ENCODE measurements around the gene NELFA. TPM values are rescaled to one million over a fixed set of nuclear protein-coding genes. Genes with fewer than 3 reads are reported as not detected.

Gene NELFA
- 10 to 100 TPM in 3 of 4 donors, 1 to 10 TPM in 1; 2.4 to 38.8 (median 18.8) TPM for total RNA-seq

GRCh38 chr4:2008921-2009650, at the start of gene NELFA:
Gene NELFA (minus strand): TSS chr4:2008974. CDS start chr4:2008959, 15 bp downstream.
- Histone ChIP-seq H3K36me3 (no peaks in the 10 kb centered on the region), H3K9me3 (no peaks in the 10 kb centered on the region), H3K4me3 (peak within 1 kb of the TSS; percentile 71 to 99), H3K27ac (peak within 1 kb of the TSS; percentile 95 to 98), H3K4me1 (no peaks in the 10 kb centered on the region), H3K27me3 (no peaks in the 10 kb centered on the region)
- intact Hi-C loops (cut with DNase I; ENCODE audit: low total_unique reads): no loop called here
- DNase-seq: peak; percentile 91 to 94
- TF ChIP-seq POLR2A (IDR thresholded peaks at IDR 0.05) (peak; percentile 29 to 74), CTCF (IDR thresholded peaks at IDR 0.05) (peak; percentile 8 to 81 (median 47))

DNA sequence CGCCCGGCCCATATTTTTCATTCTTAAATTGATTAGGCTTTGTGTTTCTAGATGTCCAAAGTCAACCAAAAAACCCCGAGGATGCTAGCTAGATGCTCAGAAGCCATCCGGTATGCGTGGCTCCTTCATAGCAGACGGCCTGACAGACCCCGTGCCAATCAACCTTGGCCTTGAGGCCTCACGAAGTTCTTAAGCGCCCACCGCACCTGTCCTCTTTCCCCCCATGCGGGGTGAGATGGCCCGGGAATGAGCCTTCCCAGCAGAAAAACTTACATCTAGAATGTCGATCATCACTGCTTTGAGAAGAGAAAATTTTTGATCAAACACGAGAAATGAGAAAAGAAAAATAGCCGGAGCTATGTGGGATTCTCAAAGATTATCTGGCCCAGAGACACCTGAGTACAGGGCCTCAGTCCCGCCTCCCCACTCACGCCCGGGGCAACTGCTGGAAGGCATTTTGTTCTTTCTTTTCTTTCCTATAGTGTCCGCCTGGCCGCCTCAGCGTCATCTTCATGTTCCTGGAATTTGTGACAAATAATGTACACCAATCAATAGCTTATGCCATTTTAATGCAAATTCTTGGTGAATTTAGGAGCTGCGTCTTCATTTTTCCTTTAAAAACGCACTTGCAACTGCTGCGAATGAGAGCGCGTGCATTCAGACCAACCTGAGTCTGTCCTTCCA, 48.8 kb upstream of the NELFA start:
- intact Hi-C loops (cut with DNase I; ENCODE audit: low total_unique reads): no loop called here
- TF ChIP-seq CTCF (IDR thresholded peaks at IDR 0.05) (no peak), POLR2A (IDR thresholded peaks at IDR 0.05) (no peak)
- no peak for DNase-seq
- no peak overlapping the region for H3K4me3 ChIP-seq
- H3K27me3 ChIP-seq: peaks cover 5 to 19% of the 10 kb centered on the region in 2 donors
- H3K36me3 ChIP-seq: no peaks in the 10 kb centered on the region
- no peak overlapping the region for H3K27ac ChIP-seq
- no peaks in the 10 kb centered on the region for H3K9me3 ChIP-seq
- H3K4me1 ChIP-seq: peaks cover 0 to 7% of the 10 kb centered on the region in 2 donors

DNA sequence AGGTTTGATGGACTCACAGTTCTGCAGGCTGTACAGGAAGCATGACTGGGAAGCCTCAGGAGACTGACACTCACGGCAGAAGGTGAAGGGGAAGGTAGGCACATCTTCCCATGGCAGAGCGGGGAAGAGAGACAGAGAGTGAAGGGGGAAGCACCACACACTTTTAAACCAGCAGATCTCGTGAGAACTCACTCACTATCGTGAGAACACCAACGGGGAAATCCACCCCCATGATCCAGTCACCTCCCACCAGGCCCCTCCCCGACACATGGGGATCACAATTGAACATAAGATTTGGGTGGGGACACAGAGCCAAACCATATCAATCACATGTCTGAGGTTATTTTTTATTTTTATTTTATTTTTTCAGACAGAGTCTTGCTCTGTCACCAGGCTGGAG, 45.4 kb upstream of the NELFA start:
- intact Hi-C loops (cut with DNase I; ENCODE audit: low total_unique reads): no loop called here
- Histone ChIP-seq H3K9me3 (no peaks in the 10 kb centered on the region), H3K36me3 (no peaks in the 10 kb centered on the region), H3K27me3 (peaks cover 5 to 11% of the 10 kb centered on the region in 2 donors), H3K4me3 (no peak overlapping the region), H3K27ac (no peak overlapping the region), H3K4me1 (peaks cover 0 to 3% of the 10 kb centered on the region in 2 donors)
- no peak for TF ChIP-seq CTCF (IDR thresholded peaks at IDR 0.05)
- no peak for TF ChIP-seq POLR2A (IDR thresholded peaks at IDR 0.05)
- DNase-seq: no peak

- intact Hi-C loops (cut with DNase I; ENCODE audit: low total_unique reads): no loop called here
- Histone ChIP-seq H3K9me3 (no peaks in the 10 kb centered on the region), H3K27me3 (no peaks in the 10 kb centered on the region), H3K36me3 (no peaks in the 10 kb centered on the region), H3K4me1 (no peaks in the 10 kb centered on the region), H3K4me3 (no peak overlapping the region), H3K27ac (no peak overlapping the region)
- no peak for DNase-seq
- TF ChIP-seq CTCF (IDR thresholded peaks at IDR 0.05): no peak
- TF ChIP-seq POLR2A (IDR thresholded peaks at IDR 0.05): no peak
Observed at GRCh38 chr4:2051086-2051485, 42.3 kb upstream of the NELFA start.

- Histone ChIP-seq H3K9me3 (no peaks in the 10 kb centered on the region), H3K27ac (no peak overlapping the region), H3K27me3 (no peaks in the 10 kb centered on the region), H3K4me1 (no peaks in the 10 kb centered on the region), H3K4me3 (no peak overlapping the region), H3K36me3 (no peaks in the 10 kb centered on the region)
- TF ChIP-seq CTCF (IDR thresholded peaks at IDR 0.05) (no peak), POLR2A (IDR thresholded peaks at IDR 0.05) (no peak)
- DNase-seq: no peak
- intact Hi-C loops (cut with DNase I; ENCODE audit: low total_unique reads): no loop called here
Observed at GRCh38 chr4:2049811-2050210, 41.0 kb upstream of the NELFA start.
